Cardiac fibroblast (primary cell): ENCODE data around the gene LRBA.

ENCODE experiments used
- DNase-seq, 2 donors: peaks; one replicate each; pipeline versions ENCODE4 v3.0.0 to v3.0.0-alpha.2; 2010; ENCODE audit warnings: low read depth in 2 of 2
- H3K4me3 ChIP-seq, 2 donors: replicated peaks in 1 of 2; 1 replicate in 1 of 2; 2 replicates in 1 of 2; pipeline ENCODE4 v1.5.1; 2011; ENCODE audit warnings: low read depth in 2 of 2, low read length in 2 of 2, mild to moderate bottlenecking in 2 of 2, moderate library complexity in 1 of 2
- TF ChIP-seq, protein P1 (sequence below): IDR thresholded peaks from one replicate; pipeline ENCODE4 v1.5.1; 2011; ENCODE audit warnings: low read depth, mild to moderate bottlenecking, low read length, inconsistent platforms

Gene LRBA

GRCh38 chr4:150582146-150582872 is 432.8 kb downstream of the LRBA start, which contains the start of gene MAB21L2:
TSS of gene MAB21L2 (plus strand) at chr4:150582151. CDS start at chr4:150583030, 879 bp downstream.
- TF ChIP-seq, protein P1, sequence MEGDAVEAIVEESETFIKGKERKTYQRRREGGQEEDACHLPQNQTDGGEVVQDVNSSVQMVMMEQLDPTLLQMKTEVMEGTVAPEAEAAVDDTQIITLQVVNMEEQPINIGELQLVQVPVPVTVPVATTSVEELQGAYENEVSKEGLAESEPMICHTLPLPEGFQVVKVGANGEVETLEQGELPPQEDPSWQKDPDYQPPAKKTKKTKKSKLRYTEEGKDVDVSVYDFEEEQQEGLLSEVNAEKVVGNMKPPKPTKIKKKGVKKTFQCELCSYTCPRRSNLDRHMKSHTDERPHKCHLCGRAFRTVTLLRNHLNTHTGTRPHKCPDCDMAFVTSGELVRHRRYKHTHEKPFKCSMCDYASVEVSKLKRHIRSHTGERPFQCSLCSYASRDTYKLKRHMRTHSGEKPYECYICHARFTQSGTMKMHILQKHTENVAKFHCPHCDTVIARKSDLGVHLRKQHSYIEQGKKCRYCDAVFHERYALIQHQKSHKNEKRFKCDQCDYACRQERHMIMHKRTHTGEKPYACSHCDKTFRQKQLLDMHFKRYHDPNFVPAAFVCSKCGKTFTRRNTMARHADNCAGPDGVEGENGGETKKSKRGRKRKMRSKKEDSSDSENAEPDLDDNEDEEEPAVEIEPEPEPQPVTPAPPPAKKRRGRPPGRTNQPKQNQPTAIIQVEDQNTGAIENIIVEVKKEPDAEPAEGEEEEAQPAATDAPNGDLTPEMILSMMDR: no peak
- peak within 1 kb of the TSS; percentile 54 to 55 for H3K4me3 ChIP-seq

GRCh38 chr4:150581641-150582051 is 433.4 kb downstream of the LRBA start:
- TF ChIP-seq, protein P1: no peak
- peak overlapping the region; percentile 54 to 55 for H3K4me3 ChIP-seq
- peak; percentile 56 to 64 for DNase-seq

More at GRCh38 chr4:150582146-150582872, 432.8 kb downstream of the LRBA start, which contains the start of gene MAB21L2:
- peak in 1 of 2 donors; percentile 18 for DNase-seq

DNA sequence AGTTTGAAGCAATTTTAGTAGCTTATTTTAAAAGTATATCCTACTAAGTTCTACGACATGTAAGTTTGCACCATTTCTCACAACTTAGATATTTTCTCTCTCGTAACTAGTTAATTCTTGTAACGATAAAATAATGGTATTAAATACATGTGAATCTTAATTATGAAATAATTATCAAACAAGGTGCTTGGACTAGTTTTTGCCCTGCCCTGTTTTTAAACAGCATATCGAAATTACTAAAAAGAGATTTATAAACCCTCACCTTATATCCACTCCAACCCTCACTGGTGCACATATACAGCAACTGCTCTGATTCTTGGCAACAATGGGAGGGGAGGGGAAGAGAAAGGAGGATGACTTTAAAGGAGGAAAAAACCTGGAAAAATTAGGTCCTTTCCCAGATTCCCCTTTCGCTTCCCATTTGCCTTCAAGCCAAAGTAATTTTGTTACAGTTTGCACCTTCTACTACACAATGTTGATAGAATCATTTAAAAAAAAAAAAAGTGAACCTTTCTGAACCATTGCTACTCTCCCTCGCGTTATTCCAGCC is 434.0 kb downstream of the LRBA start:
- DNase-seq: no peak
- TF ChIP-seq, protein P1: no peak
- H3K4me3 ChIP-seq: no peak overlapping the region

DNA sequence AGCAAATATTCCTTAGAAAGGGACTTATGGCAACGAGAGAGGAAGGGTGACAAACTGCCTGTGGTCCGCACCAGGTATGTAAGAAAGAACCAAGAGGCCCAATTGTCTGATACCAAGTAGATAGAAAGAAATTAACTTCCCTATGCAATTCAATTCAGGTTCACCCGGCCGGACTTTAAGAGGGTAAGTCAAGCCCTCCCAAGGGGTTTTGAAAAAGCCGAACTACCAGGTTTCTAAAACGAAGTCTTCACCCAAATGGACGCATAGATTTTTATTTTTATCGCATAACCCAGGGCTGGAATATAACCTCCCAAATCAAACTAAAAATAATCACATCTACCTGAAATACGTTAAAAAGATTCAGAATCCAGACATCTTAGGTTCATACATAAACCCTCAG is 434.8 kb downstream of the LRBA start:
- no peak overlapping the region for H3K4me3 ChIP-seq
- TF ChIP-seq, protein P1: no peak
- DNase-seq: no peak

DNA sequence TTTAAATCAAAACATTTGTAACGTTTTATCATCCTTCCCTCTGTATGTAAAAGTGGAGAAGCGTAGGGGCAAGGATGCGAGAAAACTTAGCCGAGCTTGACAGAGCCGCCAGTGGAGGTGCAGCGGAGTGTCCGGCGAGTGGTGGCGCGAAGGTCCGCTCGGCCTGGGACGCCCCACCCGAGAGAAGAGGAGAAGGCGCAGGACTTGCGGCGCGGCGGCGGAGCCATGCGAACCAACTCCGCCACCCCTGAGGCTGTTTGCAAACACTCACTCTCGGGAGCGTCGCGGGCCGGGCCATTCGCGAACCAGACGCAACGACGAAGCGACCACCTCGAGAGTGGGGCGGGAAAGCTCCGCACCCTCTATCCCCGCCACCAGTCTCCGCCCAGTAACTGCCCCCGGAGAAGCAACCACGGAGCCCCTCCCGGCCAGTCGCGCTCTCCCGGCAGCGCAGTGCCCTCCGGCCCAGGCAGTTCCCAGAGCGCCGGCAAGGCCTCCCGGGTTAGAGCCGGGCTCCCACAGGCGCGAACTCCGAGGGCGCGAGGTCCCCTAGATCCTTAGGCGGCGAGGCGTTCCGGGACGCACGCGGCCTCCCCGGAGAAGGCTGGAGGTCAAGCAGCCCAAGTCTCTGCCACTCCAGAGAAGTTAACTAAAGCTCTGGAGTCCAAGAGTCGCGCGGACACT is 435.4 kb downstream of the LRBA start:
- TF ChIP-seq, protein P1: no peak
- peak overlapping the region; percentile 47 to 51 for H3K4me3 ChIP-seq
- DNase-seq: peak; percentile 36 to 39

- DNase-seq: peak; percentile 20 to 45
- peak overlapping the region in 1 of 2 donors; percentile 47 for H3K4me3 ChIP-seq
- TF ChIP-seq, protein P1: no peak
Observed at GRCh38 chr4:150578745-150579501, 436.2 kb downstream of the LRBA start.
